GM12864 (cell line): Measurements from ENCODE around the gene TMTC2.

Source experiments
- DNase-seq: peaks from one replicate; pipeline ENCODE4 v3.0.0-alpha.2; 2011; ENCODE audit warnings: low read depth
- H3K4me3 ChIP-seq: 2 replicates; pipeline ENCODE4 v1.5.1; 2011; ENCODE audit warnings: mild to moderate bottlenecking, low read depth, low read length, control low read depth
- TF ChIP-seq, protein P1 (sequence below): IDR thresholded peaks from 2 replicates; pipeline ENCODE4 v1.5.1; 2011; ENCODE audit warnings: low read depth, mild to moderate bottlenecking, moderate library complexity, low read length, control low read depth, inconsistent platforms; ENCODE audit errors: missing control alignments

TMTC2 gene

DNA sequence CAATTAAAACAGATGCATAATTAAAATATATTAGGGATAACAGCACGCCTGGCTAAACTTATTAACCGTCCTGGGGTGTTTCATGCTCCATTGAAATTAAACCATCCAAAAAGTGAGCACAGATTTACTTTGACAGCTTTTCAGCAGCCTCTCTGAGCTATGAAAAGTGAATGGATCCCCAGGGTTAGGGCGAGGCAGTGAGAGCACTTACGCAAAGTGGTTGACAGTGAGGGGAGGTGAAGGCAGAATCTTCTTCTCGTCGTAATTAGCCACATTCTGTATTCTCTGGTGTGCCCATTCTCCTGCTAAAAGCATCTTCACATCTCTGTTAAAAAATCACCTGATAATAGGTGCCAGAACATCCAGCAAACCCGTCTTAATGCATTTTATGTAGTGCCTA lies 1.9 kb downstream of the TMTC2 start:
- no peak for DNase-seq
- TF ChIP-seq, protein P1, sequence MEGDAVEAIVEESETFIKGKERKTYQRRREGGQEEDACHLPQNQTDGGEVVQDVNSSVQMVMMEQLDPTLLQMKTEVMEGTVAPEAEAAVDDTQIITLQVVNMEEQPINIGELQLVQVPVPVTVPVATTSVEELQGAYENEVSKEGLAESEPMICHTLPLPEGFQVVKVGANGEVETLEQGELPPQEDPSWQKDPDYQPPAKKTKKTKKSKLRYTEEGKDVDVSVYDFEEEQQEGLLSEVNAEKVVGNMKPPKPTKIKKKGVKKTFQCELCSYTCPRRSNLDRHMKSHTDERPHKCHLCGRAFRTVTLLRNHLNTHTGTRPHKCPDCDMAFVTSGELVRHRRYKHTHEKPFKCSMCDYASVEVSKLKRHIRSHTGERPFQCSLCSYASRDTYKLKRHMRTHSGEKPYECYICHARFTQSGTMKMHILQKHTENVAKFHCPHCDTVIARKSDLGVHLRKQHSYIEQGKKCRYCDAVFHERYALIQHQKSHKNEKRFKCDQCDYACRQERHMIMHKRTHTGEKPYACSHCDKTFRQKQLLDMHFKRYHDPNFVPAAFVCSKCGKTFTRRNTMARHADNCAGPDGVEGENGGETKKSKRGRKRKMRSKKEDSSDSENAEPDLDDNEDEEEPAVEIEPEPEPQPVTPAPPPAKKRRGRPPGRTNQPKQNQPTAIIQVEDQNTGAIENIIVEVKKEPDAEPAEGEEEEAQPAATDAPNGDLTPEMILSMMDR = no peak
- no peak overlapping the region; the same call in 1 of the 2 replicates for H3K4me3 ChIP-seq

DNA sequence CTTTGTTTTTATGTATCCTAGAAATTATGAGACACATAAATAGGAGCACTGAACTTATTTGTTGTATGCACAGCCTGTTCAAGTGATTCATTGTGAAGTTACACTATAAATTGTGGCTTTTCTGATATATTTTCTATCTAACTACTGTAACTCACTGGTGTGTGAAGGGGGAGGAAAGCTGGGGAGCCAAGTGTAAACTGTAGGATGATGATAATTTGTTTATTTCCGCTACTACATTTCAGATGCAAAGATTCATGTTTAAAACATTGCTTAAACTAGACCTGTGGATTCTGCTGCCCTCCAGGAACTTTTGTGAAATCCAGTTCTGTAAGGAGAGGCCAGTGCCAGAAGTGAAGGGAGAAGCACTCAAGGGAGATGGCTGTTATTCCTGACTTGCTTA lies 3.3 kb downstream of the TMTC2 start:
- TF ChIP-seq, protein P1 = no peak
- DNase-seq = no peak
- no peak overlapping the region for H3K4me3 ChIP-seq

DNA sequence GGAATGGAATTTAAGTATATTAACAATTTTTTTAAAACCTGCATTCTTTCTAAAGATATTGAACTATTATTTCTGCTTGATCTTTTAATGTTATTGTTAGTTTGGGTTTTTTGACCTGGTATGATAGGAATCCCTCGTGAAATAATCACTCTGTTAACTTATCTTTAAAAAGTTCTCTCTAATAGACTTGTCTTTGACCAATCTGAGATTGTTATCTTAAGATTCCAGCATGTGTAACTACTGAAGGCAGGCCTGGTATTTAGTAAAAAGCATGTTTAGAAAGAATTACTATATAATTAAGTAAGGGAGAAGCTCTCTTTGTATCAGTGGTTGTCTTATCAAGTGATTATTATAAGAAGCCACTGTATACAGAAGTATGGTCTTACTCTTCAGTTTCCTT lies 4.8 kb downstream of the TMTC2 start:
- H3K4me3 ChIP-seq = no peak overlapping the region
- TF ChIP-seq, protein P1 = no peak
- DNase-seq = no peak

DNA sequence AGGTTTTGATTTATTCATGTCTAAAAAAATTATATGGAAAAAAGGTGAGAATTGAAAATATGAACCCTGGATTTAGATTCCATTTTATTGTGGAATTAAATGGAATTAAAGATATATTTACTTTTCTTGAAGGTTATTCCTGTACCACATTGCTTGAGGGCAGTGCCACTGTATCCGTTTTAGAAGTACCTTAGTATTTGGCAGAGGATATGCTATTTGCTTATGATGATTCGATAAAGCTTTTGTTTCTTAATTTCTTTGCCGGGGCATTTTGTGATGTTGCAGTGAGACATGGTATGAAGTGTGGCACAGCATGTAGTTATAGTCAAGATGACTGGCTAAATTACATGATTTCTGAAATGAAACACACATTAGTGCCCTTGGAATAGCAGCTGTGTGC lies 7.6 kb downstream of the TMTC2 start:
- no peak overlapping the region for H3K4me3 ChIP-seq
- DNase-seq = no peak
- TF ChIP-seq, protein P1 = no peak

DNA sequence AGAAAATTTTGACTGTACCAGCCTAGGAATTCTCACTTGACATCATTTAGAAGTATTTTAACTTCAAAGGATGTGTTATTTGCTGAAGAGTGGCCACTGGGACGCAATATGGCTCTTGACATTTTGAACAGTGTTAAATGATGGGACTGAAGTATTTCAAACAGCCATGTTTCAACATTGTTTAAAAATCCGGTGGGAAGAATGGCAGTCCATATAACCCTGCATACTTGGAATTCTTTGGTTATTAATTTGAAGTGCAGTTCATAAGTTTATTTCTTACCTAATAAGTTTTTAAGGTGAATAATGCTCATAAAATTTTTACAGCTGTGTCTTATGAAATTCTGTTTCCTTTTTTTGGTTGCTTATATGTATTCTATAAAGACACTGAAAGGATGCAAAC lies 8.3 kb downstream of the TMTC2 start:
- TF ChIP-seq, protein P1 = no peak
- DNase-seq = no peak
- H3K4me3 ChIP-seq = no peak overlapping the region

DNA sequence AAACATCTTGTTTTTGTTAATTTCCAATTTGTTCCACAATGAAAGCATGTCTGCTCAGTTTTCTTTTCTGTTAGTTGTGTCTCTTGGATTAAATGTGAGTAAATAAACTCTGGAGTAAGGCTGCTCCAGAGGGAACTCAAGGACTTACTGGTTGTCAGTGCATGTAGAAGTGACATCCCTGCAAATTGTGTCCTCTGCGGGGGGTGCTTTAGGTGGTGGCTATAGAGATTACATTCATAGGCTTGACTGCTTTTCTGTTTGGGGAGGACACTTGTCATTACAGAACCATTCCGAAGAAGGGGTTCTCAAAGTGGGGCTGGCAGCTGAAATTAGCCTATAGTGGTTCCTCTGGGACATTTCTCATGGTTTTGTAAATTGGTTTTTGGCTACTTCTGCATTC lies 8.8 kb downstream of the TMTC2 start:
- TF ChIP-seq, protein P1 = no peak
- DNase-seq = no peak
- H3K4me3 ChIP-seq = no peak overlapping the region

DNA sequence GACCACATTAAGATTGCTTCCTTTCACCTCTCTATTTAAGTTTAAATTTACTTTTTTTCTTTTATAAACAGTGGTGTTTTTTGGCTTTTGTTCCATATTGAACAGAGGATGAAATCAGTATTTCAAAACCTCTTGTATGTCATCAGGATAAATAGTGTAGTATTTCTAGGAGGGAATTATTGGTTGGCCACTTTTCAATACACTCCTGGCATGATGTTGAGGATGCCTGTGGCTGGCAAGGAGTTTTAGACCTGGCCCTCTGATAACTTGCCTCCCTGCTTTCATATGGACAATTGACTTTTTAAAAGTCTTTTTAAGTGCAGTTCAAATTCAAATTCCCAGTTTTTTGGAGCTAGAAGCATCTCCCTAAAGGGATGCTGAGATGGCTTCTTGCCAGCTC lies 9.8 kb downstream of the TMTC2 start:
- DNase-seq = no peak
- no peak overlapping the region for H3K4me3 ChIP-seq
- TF ChIP-seq, protein P1 = no peak
